ENCODE results near the gene CPVL. TPM values are rescaled to one million over a fixed set of nuclear protein-coding genes. Genes with fewer than 3 reads are reported as not detected.

CPVL gene
- total RNA-seq, 2 donors from 2014 or later = 2.7 to 11.8 TPM

DNA sequence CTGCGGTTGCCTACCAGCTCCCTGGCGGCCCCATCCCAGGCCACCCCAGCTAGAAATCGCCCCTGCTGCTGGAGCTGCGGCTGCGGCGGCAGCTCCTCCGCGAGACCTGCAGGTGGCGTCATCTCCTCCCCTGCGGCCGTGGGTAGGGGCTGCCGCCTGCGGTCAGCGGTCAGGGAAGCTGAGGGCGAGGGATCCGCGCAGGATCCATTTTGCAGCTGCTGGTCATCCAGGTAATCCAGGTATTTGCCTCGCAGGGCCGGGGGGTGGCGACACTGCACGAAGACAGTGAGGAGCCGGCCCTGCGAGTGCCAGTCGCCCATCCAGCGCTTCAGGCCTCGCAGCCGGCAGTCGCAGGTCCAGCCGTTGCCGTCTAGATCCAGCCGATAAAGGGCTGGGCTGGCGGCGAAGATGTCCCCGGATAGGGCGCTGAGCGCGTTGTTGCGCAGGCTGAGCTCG is 189.7 kb downstream of the CPVL start:
- peak; percentile 7 to 47 for TF ChIP-seq CTCF (IDR thresholded peaks at IDR 0.05)
- no peaks in the 10 kb centered on the region for H3K27me3 ChIP-seq
- no peak for DNase-seq (ENCODE audit: low spot score)
- H3K4me3 ChIP-seq = peak overlapping the region; percentile 42 to 65
- no peaks in the 10 kb centered on the region for H3K9me3 ChIP-seq
- no peaks in the 10 kb centered on the region for H3K36me3 ChIP-seq
- peak overlapping the region; percentile 49 to 62 for H3K27ac ChIP-seq
- peaks cover 0 to 46% of the 10 kb centered on the region in 2 donors for H3K4me1 ChIP-seq

- DNase-seq (ENCODE audit: low spot score) = peak; percentile 68
- no peaks in the 10 kb centered on the region for H3K36me3 ChIP-seq
- H3K27ac ChIP-seq = peak overlapping the region; percentile 49 to 62
- H3K9me3 ChIP-seq = no peaks in the 10 kb centered on the region
- peaks cover 0 to 46% of the 10 kb centered on the region in 2 donors for H3K4me1 ChIP-seq
- no peaks in the 10 kb centered on the region for H3K27me3 ChIP-seq
- peak overlapping the region; percentile 42 to 65 for H3K4me3 ChIP-seq
- TF ChIP-seq CTCF (IDR thresholded peaks at IDR 0.05) = peak; percentile 73 to 74
Observed at GRCh38 chr7:28955718-28956607, 190.4 kb downstream of the CPVL start.

DNA sequence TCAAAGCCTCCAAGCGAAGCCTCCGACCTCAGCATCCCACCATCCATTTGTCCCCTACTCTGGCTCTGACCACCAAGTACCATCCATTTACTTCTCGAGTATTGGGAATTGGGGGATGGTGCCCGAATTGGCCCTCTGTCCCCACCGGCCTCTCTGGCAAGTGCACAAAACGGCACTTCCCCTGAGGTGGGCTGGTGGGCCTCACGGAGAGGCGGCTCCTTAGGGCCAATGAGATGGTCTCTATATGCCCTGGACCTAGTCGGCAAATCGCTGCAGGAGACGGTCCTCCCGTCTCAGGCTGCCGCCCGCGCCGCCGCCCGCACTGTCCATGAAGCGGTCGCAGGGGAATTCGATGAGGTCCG is 191.0 kb downstream of the CPVL start:
- DNase-seq (ENCODE audit: low spot score) = no peak
- Histone ChIP-seq H3K27ac (peak overlapping the region; percentile 49 to 62), H3K4me3 (peak overlapping the region; percentile 42 to 65), H3K36me3 (no peaks in the 10 kb centered on the region), H3K9me3 (no peaks in the 10 kb centered on the region), H3K4me1 (peaks cover 0 to 46% of the 10 kb centered on the region in 2 donors), H3K27me3 (no peaks in the 10 kb centered on the region)
- TF ChIP-seq CTCF (IDR thresholded peaks at IDR 0.05) = no peak

DNA sequence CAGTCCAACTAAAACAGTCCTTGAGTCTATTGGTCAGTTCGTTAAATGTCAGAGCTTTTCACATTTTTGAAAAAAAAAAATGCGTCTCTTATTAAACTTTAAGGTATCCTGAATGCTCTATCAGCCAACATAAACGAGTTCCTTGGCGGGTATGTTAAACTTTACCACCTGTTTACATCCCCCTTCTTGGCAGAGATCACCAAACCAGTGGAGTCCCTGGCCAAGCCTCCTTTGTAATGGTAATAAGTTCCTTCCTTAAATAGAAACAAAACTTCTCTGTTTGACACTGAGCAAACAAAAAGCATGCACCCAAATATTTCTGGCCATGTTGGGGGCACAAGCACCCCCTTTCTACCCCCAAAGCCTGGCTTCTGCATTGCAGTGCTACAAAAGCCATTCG is 191.4 kb downstream of the CPVL start:
- Histone ChIP-seq H3K36me3 (no peaks in the 10 kb centered on the region), H3K9me3 (no peaks in the 10 kb centered on the region), H3K27me3 (no peaks in the 10 kb centered on the region), H3K4me3 (no peak overlapping the region), H3K4me1 (peaks cover 0 to 46% of the 10 kb centered on the region in 2 donors), H3K27ac (peak overlapping the region in 1 of 2 donors; percentile 49)
- no peak for DNase-seq (ENCODE audit: low spot score)
- no peak for TF ChIP-seq CTCF (IDR thresholded peaks at IDR 0.05)

GRCh38 chr7:28954471-28954870 is 191.9 kb downstream of the CPVL start:
- no peak overlapping the region for H3K4me3 ChIP-seq
- H3K36me3 ChIP-seq = no peaks in the 10 kb centered on the region
- no peak overlapping the region for H3K27ac ChIP-seq
- peaks cover 0 to 46% of the 10 kb centered on the region in 2 donors for H3K4me1 ChIP-seq
- DNase-seq (ENCODE audit: low spot score) = no peak
- H3K9me3 ChIP-seq = no peaks in the 10 kb centered on the region
- no peak for TF ChIP-seq CTCF (IDR thresholded peaks at IDR 0.05)
- no peaks in the 10 kb centered on the region for H3K27me3 ChIP-seq

Data from right atrium auricular region (tissue), 2 donors.